Heart left ventricle (tissue), 13 donors: ENCODE results near the gene ITK.

Experiments used
- CTCF ChIP-seq, 12 donors: fragments of 200-600 bp; sonication (generic) in 4 of 12; IDR thresholded peaks; one replicate each; pipeline versions ENCODE4 v1.5.0 to v1.8.0; 2018 to 2022; ENCODE audit warnings: antibody characterized with exemption in 12 of 12, mild to moderate bottlenecking in 5 of 12
- POLR2A ChIP-seq, 2 donors: fragments of 450-650 bp; IDR thresholded peaks; one replicate each; pipeline ENCODE4 v1.6.1; 2017; ENCODE audit warnings: antibody characterized with exemption in 2 of 2, mild to moderate bottlenecking in 2 of 2, moderate library complexity in 2 of 2
- donor health status: ischemic (EF 13 %, LVEDD 7.1; RV severe dilation, severe dysfunction).
- donor health status: DM: no; HTN: yes; CAD: no.
- donor health status: DM: no; HTN: no; CAD: no.
- donor health status: ischemic (EF 25% LVEDD 6.9; RV normal size, moderate dysfunction).
- donor health status: ischemic (EF 25% LVEDD 5.7; RV mildly dilated, moderate dysfunction).
- donor health status: ischemic (EF 35%, LVEDD 5.7; RV mildly dilated, moderate dysfunction).
- donor health status: nonischemic (EF 11% LVEDD 7.7; RV severe dilation, severe dysfunction).
- donor health status: DM: yes; HTN: yes; CAD: no.
- donor health status: PGD.
- donor health status: ischemic (EF 29% LVEDD 5.4; RV normal size, mild dysfunction).
- donor health status: nonischemic (EF 23%, LVEDD 6.1; RV moderate dilation, normal function).

GRCh38 chr5:157198277-157198986, 17.8 kb downstream of the ITK start:
- TF ChIP-seq CTCF (IDR thresholded peaks at IDR 0.05) = no peak
- no peak for TF ChIP-seq POLR2A (IDR thresholded peaks at IDR 0.05)
